Peyer's patch (tissue), 4 donors: Measurements from ENCODE around the gene AGAP5. TPM values are rescaled to one million over a fixed set of nuclear protein-coding genes. Genes with fewer than 3 reads are reported as not detected.
"Not testable (repeated sequence)": the region's sequence is repeated elsewhere in the genome, so short reads cannot be mapped to it uniquely, and the experiment has no call there.

ENCODE experiments used
- DNase-seq, 3 donors: peaks; one replicate each; pipeline ENCODE4 v3.0.0-alpha.2; 2017 to 2019
- H3K27ac ChIP-seq, 4 donors: fragments of 200-600 bp; sonication (generic); one replicate each; pipeline ENCODE4 v1.5.1; 2016 to 2019
- H3K27me3 ChIP-seq, 2 donors: fragments of 200-600 bp; sonication (generic); one replicate each; pipeline ENCODE4 v1.5.1; 2019
- H3K36me3 ChIP-seq, 3 donors: fragments of 200-600 bp; sonication (generic); one replicate each; pipeline ENCODE4 v1.5.1; 2016 to 2019
- H3K4me1 ChIP-seq, 4 donors: fragments of 200-600 bp; sonication (generic); one replicate each; pipeline ENCODE4 v1.5.1; 2016 to 2019
- H3K4me3 ChIP-seq, 4 donors: fragments of 200-600 bp; sonication (generic); 1 replicate in 3 of 4; 2 replicates in 1 of 4; pipeline ENCODE4 v1.5.1; 2016 to 2019; ENCODE audit warnings: mild to moderate bottlenecking in 1 of 4
- H3K9me3 ChIP-seq, 4 donors: fragments of 200-600 bp; sonication (generic); one replicate each; pipeline ENCODE4 v1.5.1; 2016 to 2019; ENCODE audit warnings: mild to moderate bottlenecking in 1 of 4
- POLR2A ChIP-seq, 2 donors: fragments of 450-650 bp; IDR thresholded peaks; one replicate each; pipeline ENCODE4 v1.5.1; 2017; ENCODE audit warnings: antibody characterized with exemption in 2 of 2, mild to moderate bottlenecking in 2 of 2, moderate library complexity in 2 of 2
- total RNA-seq, 4 donors: library from RNA; depleted of rRNA; stranded (reverse); fragments of >200 nt; gene quantifications; one replicate each; pipeline ENCODE4 v1.1.0, GENCODE V29; 2016
- TF ChIP-seq, protein P1 (sequence below), 6 experiments: fragments of 450-650 bp in 4 of 6; fragments of 200-600 bp in 2 of 6; sonication (generic) in 1 of 6; IDR thresholded peaks; one replicate each; pipeline ENCODE4 v1.5.1; 2017 to 2019; ENCODE audit warnings: antibody characterized with exemption in 6 of 6, mild to moderate bottlenecking in 3 of 6, moderate library complexity in 1 of 6

Gene AGAP5
- total RNA-seq = 10 to 100 TPM; 11.6 to 23.3 (median 16.1) TPM

GRCh38 chr10:73697675-73698159 lies at the start of gene AGAP5:
TSS of gene AGAP5 (minus strand) at chr10:73698109. CDS start at chr10:73697755, 354 bp downstream.
- H3K36me3 ChIP-seq, H3K4me1 ChIP-seq, H3K27ac ChIP-seq, H3K27me3 ChIP-seq, DNase-seq, H3K9me3 ChIP-seq, H3K4me3 ChIP-seq: not testable (repeated sequence)

- TF ChIP-seq, protein P1, sequence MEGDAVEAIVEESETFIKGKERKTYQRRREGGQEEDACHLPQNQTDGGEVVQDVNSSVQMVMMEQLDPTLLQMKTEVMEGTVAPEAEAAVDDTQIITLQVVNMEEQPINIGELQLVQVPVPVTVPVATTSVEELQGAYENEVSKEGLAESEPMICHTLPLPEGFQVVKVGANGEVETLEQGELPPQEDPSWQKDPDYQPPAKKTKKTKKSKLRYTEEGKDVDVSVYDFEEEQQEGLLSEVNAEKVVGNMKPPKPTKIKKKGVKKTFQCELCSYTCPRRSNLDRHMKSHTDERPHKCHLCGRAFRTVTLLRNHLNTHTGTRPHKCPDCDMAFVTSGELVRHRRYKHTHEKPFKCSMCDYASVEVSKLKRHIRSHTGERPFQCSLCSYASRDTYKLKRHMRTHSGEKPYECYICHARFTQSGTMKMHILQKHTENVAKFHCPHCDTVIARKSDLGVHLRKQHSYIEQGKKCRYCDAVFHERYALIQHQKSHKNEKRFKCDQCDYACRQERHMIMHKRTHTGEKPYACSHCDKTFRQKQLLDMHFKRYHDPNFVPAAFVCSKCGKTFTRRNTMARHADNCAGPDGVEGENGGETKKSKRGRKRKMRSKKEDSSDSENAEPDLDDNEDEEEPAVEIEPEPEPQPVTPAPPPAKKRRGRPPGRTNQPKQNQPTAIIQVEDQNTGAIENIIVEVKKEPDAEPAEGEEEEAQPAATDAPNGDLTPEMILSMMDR (IDR thresholded peaks at IDR 0.05) = no peak
- no peak for TF ChIP-seq POLR2A (IDR thresholded peaks at IDR 0.05)
- peaks cover 0 to 60% (median 0%) of the 10 kb centered on the region in 3 donors for H3K36me3 ChIP-seq
- DNase-seq = no peak
- no peaks in the 10 kb centered on the region for H3K9me3 ChIP-seq
- H3K4me3 ChIP-seq = no peak overlapping the region
- no peak overlapping the region for H3K27ac ChIP-seq
- H3K27me3 ChIP-seq = no peaks in the 10 kb centered on the region
- H3K4me1 ChIP-seq = peaks cover 0 to 40% (median 8%) of the 10 kb centered on the region in 4 donors
Measured at GRCh38 chr10:73746721-73747120, 48.8 kb upstream of the AGAP5 start.

- Histone ChIP-seq H3K9me3 (no peaks in the 10 kb centered on the region), H3K4me1 (peaks cover 0 to 36% (median 8%) of the 10 kb centered on the region in 4 donors), H3K27me3 (no peaks in the 10 kb centered on the region), H3K27ac (peak overlapping the region; percentile 86 to 93 (median 88)), H3K4me3 (peak overlapping the region; percentile 61 to 84 (median 71)), H3K36me3 (peaks cover 0 to 51% (median 0%) of the 10 kb centered on the region in 3 donors)
- TF ChIP-seq, protein P1 (IDR thresholded peaks at IDR 0.05) = no peak
- TF ChIP-seq POLR2A (IDR thresholded peaks at IDR 0.05) = no peak
- DNase-seq = peak in 2 of 3 donors; percentile 56 to 77
Measured at GRCh38 chr10:73744664-73744975, 46.7 kb upstream of the AGAP5 start.

- Histone ChIP-seq H3K27me3 (no peaks in the 10 kb centered on the region), H3K9me3 (no peaks in the 10 kb centered on the region), H3K36me3 (peaks cover 0 to 47% (median 0%) of the 10 kb centered on the region in 3 donors), H3K4me3 (peak within 1 kb of the TSS; percentile 61 to 84 (median 71)), H3K4me1 (peaks cover 0 to 34% (median 8%) of the 10 kb centered on the region in 4 donors), H3K27ac (peak within 1 kb of the TSS; percentile 86 to 93 (median 88))
- peak; percentile 94 to 98 (median 97) for DNase-seq
- TF ChIP-seq, protein P1 (IDR thresholded peaks at IDR 0.05) = peak in 3 of 6 experiments; percentile 17 to 28 (median 20)
- TF ChIP-seq POLR2A (IDR thresholded peaks at IDR 0.05) = peak; percentile 80 to 85
Measured at GRCh38 chr10:73743905-73744663, 46.2 kb upstream of the AGAP5 start, which contains the start of gene SEC24C. TSS of gene SEC24C (plus strand) at chr10:73744372. CDS start at chr10:73746833, 2,461 bp downstream.

- H3K4me3 ChIP-seq = peak overlapping the region; percentile 61 to 84 (median 71)
- H3K36me3 ChIP-seq = peaks cover 0 to 40% (median 0%) of the 10 kb centered on the region in 3 donors
- TF ChIP-seq, protein P1 (IDR thresholded peaks at IDR 0.05) = no peak
- no peak for TF ChIP-seq POLR2A (IDR thresholded peaks at IDR 0.05)
- DNase-seq = no peak
- H3K27me3 ChIP-seq = no peaks in the 10 kb centered on the region
- no peaks in the 10 kb centered on the region for H3K9me3 ChIP-seq
- H3K27ac ChIP-seq = peak overlapping the region; percentile 86 to 93 (median 88)
- peaks cover 0 to 31% (median 8%) of the 10 kb centered on the region in 4 donors for H3K4me1 ChIP-seq
Measured at GRCh38 chr10:73743327-73743904, 45.5 kb upstream of the AGAP5 start.

DNA sequence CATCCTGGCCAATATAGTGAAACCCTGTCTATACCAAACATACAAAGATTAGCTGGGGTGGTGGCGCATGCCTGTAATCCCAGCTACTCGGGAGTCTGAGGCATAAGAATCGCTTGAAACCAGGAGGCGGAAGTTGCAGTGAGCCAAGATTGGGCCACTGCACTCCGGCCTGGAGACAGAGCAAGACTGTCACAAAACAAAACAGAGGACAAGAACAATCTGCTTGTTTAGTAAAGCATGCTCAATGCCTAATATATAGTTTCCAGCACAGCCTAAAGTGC lies 44.5 kb upstream of the AGAP5 start:
- Histone ChIP-seq H3K9me3 (no peaks in the 10 kb centered on the region), H3K4me1 (peaks cover 0 to 31% (median 8%) of the 10 kb centered on the region in 4 donors), H3K27me3 (no peaks in the 10 kb centered on the region), H3K36me3 (peaks cover 0 to 34% (median 0%) of the 10 kb centered on the region in 3 donors), H3K27ac (no peak overlapping the region), H3K4me3 (no peak overlapping the region)
- DNase-seq = no peak
- TF ChIP-seq, protein P1 (IDR thresholded peaks at IDR 0.05) = no peak
- TF ChIP-seq POLR2A (IDR thresholded peaks at IDR 0.05) = no peak

DNA sequence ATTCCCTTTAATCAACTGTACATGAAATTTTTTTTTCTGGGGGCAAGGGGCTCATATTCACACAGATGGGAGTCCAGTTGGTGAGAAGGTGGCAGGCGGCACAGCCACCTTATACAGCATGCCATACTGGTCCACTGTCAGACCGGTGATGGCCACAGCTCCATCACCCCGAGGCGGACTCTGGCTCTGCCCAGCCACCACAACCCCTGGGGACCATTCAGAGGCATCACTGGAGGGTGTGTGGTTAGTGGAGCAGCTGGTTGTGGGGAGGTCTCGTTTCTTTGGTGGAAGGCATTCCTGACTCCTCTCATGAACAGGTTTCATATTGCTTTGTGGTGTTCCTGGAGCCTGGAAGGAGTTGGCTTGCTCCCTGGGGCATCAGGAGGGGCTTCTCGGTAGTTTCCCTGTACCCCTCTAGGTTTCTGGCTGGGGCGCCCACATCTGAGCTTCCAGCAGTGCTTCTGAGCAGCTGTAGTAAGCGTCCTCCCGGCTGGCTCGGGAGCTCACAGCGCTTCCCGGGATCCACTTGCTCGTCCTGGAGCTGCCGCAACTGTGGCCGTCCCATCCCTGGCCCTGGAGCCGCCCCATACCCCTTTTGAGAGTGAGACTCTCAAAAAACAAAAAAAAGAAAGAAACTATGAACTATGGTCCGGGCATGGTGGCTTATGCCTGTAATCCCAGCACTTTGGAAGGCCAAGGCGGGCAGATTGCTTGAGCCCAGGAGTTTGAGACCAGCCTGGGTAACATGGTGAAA lies 42.8 kb upstream of the AGAP5 start:
- not testable (repeated sequence) for H3K27ac ChIP-seq, DNase-seq, H3K9me3 ChIP-seq, H3K27me3 ChIP-seq, H3K4me3 ChIP-seq
- peaks cover 0 to 17% (median 5%) of the 10 kb centered on the region in 4 donors for H3K4me1 ChIP-seq
- peaks cover 0 to 29% (median 0%) of the 10 kb centered on the region in 3 donors for H3K36me3 ChIP-seq
